Central memory CD4-positive, alpha-beta T cell (primary cell): ENCODE measurements around the gene SCRT2.

ENCODE experiments used
- DNase-seq: peaks from one replicate; pipeline ENCODE4 v3.0.0; 2022

Gene SCRT2

DNA sequence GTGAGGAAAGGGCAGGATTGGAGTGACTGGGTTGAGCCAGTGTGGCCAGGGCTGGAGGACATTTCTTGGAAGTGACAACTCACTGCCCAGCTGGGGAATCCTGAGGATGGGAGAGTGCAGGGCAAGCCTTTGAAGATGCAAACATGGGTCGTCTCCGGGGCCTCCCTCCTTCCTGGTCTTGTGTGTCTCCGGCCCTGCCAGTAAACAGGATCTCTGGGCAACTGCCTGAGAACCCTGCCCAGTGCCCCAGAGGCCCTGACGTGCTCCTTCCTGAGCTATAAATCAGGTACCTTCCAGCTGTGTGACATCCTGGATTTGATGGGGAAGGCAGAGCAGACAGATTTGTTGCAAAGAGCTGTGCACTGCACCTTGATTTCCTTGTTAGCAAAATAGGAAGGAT is 52.6 kb downstream of the SCRT2 start:
- DNase-seq = no peak

DNA sequence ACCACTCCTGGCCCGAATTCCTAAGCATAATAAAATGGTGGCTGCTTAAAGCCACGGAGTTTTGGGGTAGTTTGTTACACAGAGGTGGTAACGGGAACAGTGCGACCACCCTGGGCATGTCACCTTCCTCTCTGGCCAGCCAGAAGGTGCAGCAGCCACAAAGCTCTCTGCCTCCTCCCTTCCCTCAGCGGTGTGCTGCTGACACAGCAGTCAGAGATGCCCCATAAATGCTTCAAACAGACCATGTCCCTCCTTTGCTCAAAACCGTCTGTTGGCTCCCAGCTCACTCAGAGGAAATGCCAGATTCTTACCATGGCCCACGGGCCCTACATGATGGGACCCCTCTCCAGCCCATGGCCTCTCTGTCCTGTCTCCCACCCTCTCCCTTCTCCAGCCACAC is 53.4 kb downstream of the SCRT2 start:
- no peak for DNase-seq

DNA sequence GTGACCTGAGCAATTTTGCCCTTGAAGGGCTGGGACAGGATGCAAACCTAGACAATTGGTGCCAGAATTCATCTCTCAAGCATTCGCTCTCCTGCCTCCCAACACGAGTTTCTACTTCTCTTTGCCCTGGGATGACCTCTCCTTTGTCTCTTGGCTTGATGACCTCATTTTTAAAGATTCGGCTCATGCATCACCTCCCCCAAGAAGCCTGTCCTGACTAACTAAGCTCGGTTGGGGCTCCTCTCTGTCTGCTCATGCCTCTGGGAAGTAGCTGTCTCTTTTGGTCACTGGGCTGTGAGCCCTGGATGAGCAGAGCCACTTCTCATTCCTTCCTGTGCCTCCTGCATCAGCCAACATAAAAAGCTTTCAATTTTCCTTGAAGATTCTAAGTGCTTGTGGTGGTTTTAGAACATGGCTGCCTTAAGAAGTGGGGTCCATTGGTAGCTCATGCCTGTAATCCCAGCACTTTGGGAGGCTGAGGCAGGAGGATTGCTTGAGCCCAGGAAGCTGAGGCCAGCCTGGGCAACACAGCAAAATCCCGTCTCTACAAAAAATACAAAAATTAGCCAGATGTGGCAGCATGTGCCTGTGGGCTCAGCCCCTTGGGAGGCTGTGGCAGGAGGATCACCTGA is 54.4 kb downstream of the SCRT2 start:
- DNase-seq = no peak

DNA sequence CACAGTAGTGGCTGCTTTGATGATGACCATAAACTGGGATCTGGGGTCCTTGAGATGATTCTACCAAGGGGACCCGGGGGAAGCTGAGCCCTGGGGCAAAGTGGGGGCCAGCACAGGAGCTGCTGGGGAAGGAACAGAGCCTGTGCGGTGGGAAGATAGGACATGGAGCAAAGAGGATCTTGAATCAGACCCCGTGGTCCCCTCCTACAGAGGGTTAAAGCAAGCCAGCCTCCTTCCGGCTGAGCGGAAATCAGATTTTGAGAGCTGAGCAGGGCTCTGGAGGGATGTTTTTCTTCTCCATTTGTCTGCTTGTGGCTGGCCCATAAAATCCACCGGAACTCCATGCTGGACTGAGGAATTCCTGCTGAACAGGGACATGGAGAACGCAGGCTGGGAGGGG is 55.4 kb downstream of the SCRT2 start:
- no peak for DNase-seq

DNA sequence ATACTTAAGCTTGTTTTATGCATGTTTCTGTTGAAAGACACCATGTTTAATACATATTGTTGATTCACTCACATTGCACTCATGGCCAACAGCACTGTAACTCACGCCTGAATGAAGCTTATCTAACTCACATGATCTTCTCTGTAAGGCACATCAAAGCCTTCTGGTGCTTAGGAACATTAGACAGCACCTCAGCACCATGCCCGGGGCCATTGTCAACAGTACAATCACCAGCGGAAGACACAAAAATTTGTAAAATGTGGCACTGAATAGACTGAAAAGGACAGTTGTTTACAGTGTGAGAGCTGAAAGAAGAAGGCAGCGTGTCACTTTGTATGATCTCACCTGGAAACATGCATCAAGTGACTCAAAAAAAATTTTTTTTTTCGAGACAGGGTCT is 56.6 kb downstream of the SCRT2 start:
- DNase-seq = no peak

DNA sequence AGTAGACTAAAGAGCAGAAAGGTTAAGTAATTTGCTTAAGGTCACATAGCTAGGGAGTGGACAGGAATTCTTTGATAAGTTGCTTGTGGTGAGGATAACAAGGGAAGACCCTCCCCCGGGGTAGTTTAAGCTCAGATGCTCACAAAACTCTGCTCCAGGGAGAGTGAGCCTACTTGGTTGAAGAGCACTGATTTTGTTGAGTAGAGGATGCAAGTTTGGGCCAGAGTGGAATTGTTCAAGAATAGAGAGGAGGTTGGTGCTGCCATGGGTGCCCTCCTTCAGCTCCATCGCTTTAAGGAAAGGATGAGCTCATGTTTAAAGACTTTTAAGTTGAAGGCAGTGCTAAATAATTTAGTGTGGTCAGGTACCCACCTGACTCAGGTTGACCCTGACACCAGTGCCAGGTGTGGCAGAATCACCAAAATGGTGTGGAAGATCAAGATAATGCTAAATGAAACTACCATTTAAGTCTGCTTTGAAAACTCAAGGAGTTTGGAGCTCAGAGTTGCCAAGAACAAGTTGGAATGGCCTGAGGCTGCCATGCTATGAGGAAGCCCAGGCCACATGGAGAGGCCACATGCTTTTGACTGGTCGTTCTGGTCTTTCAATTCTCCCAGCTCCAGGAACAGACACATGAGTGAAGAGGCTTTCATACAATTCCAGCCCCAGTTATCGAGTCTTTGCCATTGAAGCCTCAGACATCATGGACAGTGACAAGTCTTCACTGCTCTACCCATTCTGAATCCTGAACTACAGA is 57.5 kb downstream of the SCRT2 start:
- DNase-seq = no peak

GRCh38 chr20:615514-615913 is 60.1 kb downstream of the SCRT2 start:
- DNase-seq = no peak

- no peak for DNase-seq
Measured at GRCh38 chr20:611843-612185, 63.8 kb downstream of the SCRT2 start.
